Measurements from ENCODE around the gene RAPGEF5.

Gene RAPGEF5

GRCh38 chr7:22168129-22168634 lies 188.8 kb downstream of the RAPGEF5 start:
- Histone ChIP-seq H3K4ac (ENCODE audit: low read depth, low read length) (no peak overlapping the region), H3K14ac (ENCODE audit: low read length) (no peak overlapping the region), H3K18ac (ENCODE audit: low read length) (no peak overlapping the region), H3K23ac (ENCODE audit: low read length) (no peak overlapping the region), H2AK5ac (ENCODE audit: low read length) (no peak overlapping the region), H4K12ac (ENCODE audit: low read depth, low read length) (no peak overlapping the region), H3K27me3 (ENCODE audit: insufficient read depth, low read length) (no peaks in the 10 kb centered on the region), H2AFZ (ENCODE audit: insufficient read depth, low read length, poor library complexity) (no peak overlapping the region), H3K4me1 (ENCODE audit: control insufficient read depth in 1 of 2, insufficient read depth in 2 of 2, low read length in 2 of 2) (no peaks in the 10 kb centered on the region), H2BK12ac (ENCODE audit: low read length) (no peak overlapping the region), H3K9ac (ENCODE audit: low read length) (no peak overlapping the region), H3K79me1 (ENCODE audit: low read length) (no peaks in the 10 kb centered on the region), H3K79me2 (ENCODE audit: control insufficient read depth, insufficient read depth, low read length, poor library complexity) (no peaks in the 10 kb centered on the region), H3K4me2 (ENCODE audit: low read length) (no peak overlapping the region), H3K4me3 (ENCODE audit: low read depth, low read length) (no peak overlapping the region), H2BK5ac (ENCODE audit: low read depth, low read length, poor library complexity) (no peak overlapping the region), H3K36me3 (ENCODE audit: control insufficient read depth in 1 of 2, insufficient read depth in 2 of 2, low read length in 2 of 2) (peaks cover 0 to 1% of the 10 kb centered on the region in 2 experiments), H4K91ac (ENCODE audit: low read depth, low read length) (no peak overlapping the region), H3K9me3 (ENCODE audit: insufficient read depth, low read depth, low read length) (no peaks in the 10 kb centered on the region), H4K8ac (ENCODE audit: low read depth, low read length) (no peak overlapping the region), H2BK120ac (ENCODE audit: insufficient read depth, low read length, poor library complexity) (no peak overlapping the region), H3K27ac (ENCODE audit: low read depth, low read length) (no peak overlapping the region)
- DNase-seq = no peak
- no CpG with 5 or more reads among the region's 1 CpG for WGBS (ENCODE audit: extremely low coverage, insufficient coverage, insufficient read length)

GRCh38 chr7:22167482-22167881 lies 189.5 kb downstream of the RAPGEF5 start:
- Histone ChIP-seq H3K18ac (ENCODE audit: low read length) (no peak overlapping the region), H3K79me1 (ENCODE audit: low read length) (no peaks in the 10 kb centered on the region), H2BK120ac (ENCODE audit: insufficient read depth, low read length, poor library complexity) (no peak overlapping the region), H3K79me2 (ENCODE audit: control insufficient read depth, insufficient read depth, low read length, poor library complexity) (no peaks in the 10 kb centered on the region), H3K4me2 (ENCODE audit: low read length) (no peak overlapping the region), H3K27ac (ENCODE audit: low read depth, low read length) (no peak overlapping the region), H3K36me3 (ENCODE audit: control insufficient read depth in 1 of 2, insufficient read depth in 2 of 2, low read length in 2 of 2) (peaks cover 0 to 1% of the 10 kb centered on the region in 2 experiments), H4K12ac (ENCODE audit: low read depth, low read length) (no peak overlapping the region), H4K8ac (ENCODE audit: low read depth, low read length) (no peak overlapping the region), H3K4me1 (ENCODE audit: control insufficient read depth in 1 of 2, insufficient read depth in 2 of 2, low read length in 2 of 2) (no peaks in the 10 kb centered on the region), H3K27me3 (ENCODE audit: insufficient read depth, low read length) (no peaks in the 10 kb centered on the region), H2BK12ac (ENCODE audit: low read length) (no peak overlapping the region), H3K14ac (ENCODE audit: low read length) (no peak overlapping the region), H2AK5ac (ENCODE audit: low read length) (no peak overlapping the region), H3K23ac (ENCODE audit: low read length) (no peak overlapping the region), H4K91ac (ENCODE audit: low read depth, low read length) (no peak overlapping the region), H3K9ac (ENCODE audit: low read length) (no peak overlapping the region), H2BK5ac (ENCODE audit: low read depth, low read length, poor library complexity) (no peak overlapping the region), H2AFZ (ENCODE audit: insufficient read depth, low read length, poor library complexity) (no peak overlapping the region), H3K4me3 (ENCODE audit: low read depth, low read length) (no peak overlapping the region), H3K4ac (ENCODE audit: low read depth, low read length) (no peak overlapping the region), H3K9me3 (ENCODE audit: insufficient read depth, low read depth, low read length) (no peaks in the 10 kb centered on the region)
- no CpG with 5 or more reads among the region's 1 CpG for WGBS (ENCODE audit: extremely low coverage, insufficient coverage, insufficient read length)
- no peak for DNase-seq

GRCh38 chr7:22166928-22167327 lies 190.0 kb downstream of the RAPGEF5 start:
- no peak overlapping the region for H4K12ac ChIP-seq (ENCODE audit: low read depth, low read length)
- no peak overlapping the region for H3K4me2 ChIP-seq (ENCODE audit: low read length)
- H2BK120ac ChIP-seq (ENCODE audit: insufficient read depth, low read length, poor library complexity) = no peak overlapping the region
- no peaks in the 10 kb centered on the region for H3K79me1 ChIP-seq (ENCODE audit: low read length)
- no peak overlapping the region for H4K91ac ChIP-seq (ENCODE audit: low read depth, low read length)
- no peak overlapping the region for H2AFZ ChIP-seq (ENCODE audit: insufficient read depth, low read length, poor library complexity)
- no peak for DNase-seq
- H3K27ac ChIP-seq (ENCODE audit: low read depth, low read length) = no peak overlapping the region
- no peak overlapping the region for H3K18ac ChIP-seq (ENCODE audit: low read length)
- H3K23ac ChIP-seq (ENCODE audit: low read length) = no peak overlapping the region
- no CpG with 5 or more reads among the region's 2 CpGs for WGBS (ENCODE audit: extremely low coverage, insufficient coverage, insufficient read length)
- H2BK12ac ChIP-seq (ENCODE audit: low read length) = no peak overlapping the region
- H2BK5ac ChIP-seq (ENCODE audit: low read depth, low read length, poor library complexity) = no peak overlapping the region
- peaks cover 0 to 1% of the 10 kb centered on the region in 2 experiments for H3K36me3 ChIP-seq (ENCODE audit: control insufficient read depth in 1 of 2, insufficient read depth in 2 of 2, low read length in 2 of 2)
- no peaks in the 10 kb centered on the region for H3K27me3 ChIP-seq (ENCODE audit: insufficient read depth, low read length)
- no peaks in the 10 kb centered on the region for H3K9me3 ChIP-seq (ENCODE audit: insufficient read depth, low read depth, low read length)
- H4K8ac ChIP-seq (ENCODE audit: low read depth, low read length) = no peak overlapping the region
- no peak overlapping the region for H3K9ac ChIP-seq (ENCODE audit: low read length)
- no peaks in the 10 kb centered on the region for H3K4me1 ChIP-seq (ENCODE audit: control insufficient read depth in 1 of 2, insufficient read depth in 2 of 2, low read length in 2 of 2)
- no peaks in the 10 kb centered on the region for H3K79me2 ChIP-seq (ENCODE audit: control insufficient read depth, insufficient read depth, low read length, poor library complexity)
- H3K4me3 ChIP-seq (ENCODE audit: low read depth, low read length) = no peak overlapping the region
- no peak overlapping the region for H2AK5ac ChIP-seq (ENCODE audit: low read length)
- H3K14ac ChIP-seq (ENCODE audit: low read length) = no peak overlapping the region
- H3K4ac ChIP-seq (ENCODE audit: low read depth, low read length) = no peak overlapping the region

DNA sequence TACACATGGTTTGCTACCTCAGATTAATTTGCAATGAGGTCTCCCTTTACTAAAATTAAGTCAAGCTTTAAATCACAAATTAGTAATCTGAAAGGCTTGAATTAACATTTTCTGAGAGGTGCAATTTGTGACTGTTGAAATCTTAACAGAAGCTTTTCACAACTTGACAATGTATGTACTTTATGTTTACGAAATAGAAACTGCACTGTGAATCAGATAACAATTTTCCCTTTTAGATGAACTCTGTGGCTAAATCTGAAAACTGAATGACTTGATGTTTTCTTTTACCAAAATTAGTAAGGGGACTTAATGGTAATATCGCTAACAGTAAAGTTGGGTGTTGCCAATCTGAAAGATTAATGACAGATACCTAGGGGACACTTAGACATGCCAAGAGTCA lies 197.6 kb downstream of the RAPGEF5 start:
- H3K23ac ChIP-seq (ENCODE audit: low read length) = no peak overlapping the region
- no peaks in the 10 kb centered on the region for H3K36me3 ChIP-seq (ENCODE audit: control insufficient read depth in 1 of 2, insufficient read depth in 2 of 2, low read length in 2 of 2)
- H2AFZ ChIP-seq (ENCODE audit: insufficient read depth, low read length, poor library complexity) = no peak overlapping the region
- WGBS (ENCODE audit: extremely low coverage, insufficient coverage, insufficient read length) = no CpG with 5 or more reads among the region's 2 CpGs
- H3K9ac ChIP-seq (ENCODE audit: low read length) = no peak overlapping the region
- H4K91ac ChIP-seq (ENCODE audit: low read depth, low read length) = no peak overlapping the region
- H2BK5ac ChIP-seq (ENCODE audit: low read depth, low read length, poor library complexity) = no peak overlapping the region
- H3K4me1 ChIP-seq (ENCODE audit: control insufficient read depth in 1 of 2, insufficient read depth in 2 of 2, low read length in 2 of 2) = no peaks in the 10 kb centered on the region
- no peak overlapping the region for H4K8ac ChIP-seq (ENCODE audit: low read depth, low read length)
- DNase-seq = no peak
- no peak overlapping the region for H4K12ac ChIP-seq (ENCODE audit: low read depth, low read length)
- no peak overlapping the region for H2AK5ac ChIP-seq (ENCODE audit: low read length)
- H3K9me3 ChIP-seq (ENCODE audit: insufficient read depth, low read depth, low read length) = no peaks in the 10 kb centered on the region
- H3K79me2 ChIP-seq (ENCODE audit: control insufficient read depth, insufficient read depth, low read length, poor library complexity) = no peaks in the 10 kb centered on the region
- H3K4me3 ChIP-seq (ENCODE audit: low read depth, low read length) = no peak overlapping the region
- H3K18ac ChIP-seq (ENCODE audit: low read length) = no peak overlapping the region
- no peak overlapping the region for H2BK12ac ChIP-seq (ENCODE audit: low read length)
- H3K14ac ChIP-seq (ENCODE audit: low read length) = no peak overlapping the region
- H2BK120ac ChIP-seq (ENCODE audit: insufficient read depth, low read length, poor library complexity) = no peak overlapping the region
- no peaks in the 10 kb centered on the region for H3K27me3 ChIP-seq (ENCODE audit: insufficient read depth, low read length)
- no peak overlapping the region for H3K4ac ChIP-seq (ENCODE audit: low read depth, low read length)
- no peak overlapping the region for H3K27ac ChIP-seq (ENCODE audit: low read depth, low read length)
- no peaks in the 10 kb centered on the region for H3K79me1 ChIP-seq (ENCODE audit: low read length)
- no peak overlapping the region for H3K4me2 ChIP-seq (ENCODE audit: low read length)

Measured in trophoblast cell (in vitro differentiated cells and primary cell).